ENCODE results near the gene KDELR3.
"Not testable (repeated sequence)": the region's sequence is repeated elsewhere in the genome, so short reads cannot be mapped to it uniquely, and the experiment has no call there.

The KDELR3 gene

GRCh38 chr22:38456841-38457699 is 10.8 kb upstream of the KDELR3 start:
- DNase-seq: no peak

GRCh38 chr22:38460426-38460840 is 7.5 kb upstream of the KDELR3 start:
- DNase-seq: no peak

DNA sequence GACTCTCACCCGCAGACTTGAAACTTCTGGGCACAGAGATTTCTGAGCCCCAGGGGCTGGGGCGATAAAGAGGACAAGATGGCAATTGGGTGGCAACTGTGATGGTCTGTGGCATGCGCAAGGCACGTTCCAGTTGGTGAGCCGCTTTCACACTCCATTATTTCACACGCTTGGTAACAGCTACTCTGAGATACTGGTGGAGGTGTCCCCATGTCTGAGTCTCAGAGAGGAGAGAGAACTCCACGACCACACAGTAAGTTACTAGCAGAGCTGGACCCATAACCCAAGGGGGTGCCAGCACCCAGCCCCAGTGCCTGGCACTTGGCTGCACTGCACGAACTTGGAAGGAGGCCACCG is 6.9 kb upstream of the KDELR3 start:
- no peak for DNase-seq

GRCh38 chr22:38461414-38462081 is 6.3 kb upstream of the KDELR3 start:
- DNase-seq: peak in 3 of 5 experiments; percentile 7 to 78 (median 29)

- no peak for DNase-seq
These were observed 4.7 kb upstream of the KDELR3 start for GRCh38 chr22:38462960-38463784.

- DNase-seq: no peak
These were observed 2.8 kb upstream of the KDELR3 start for GRCh38 chr22:38464992-38465672.

DNA sequence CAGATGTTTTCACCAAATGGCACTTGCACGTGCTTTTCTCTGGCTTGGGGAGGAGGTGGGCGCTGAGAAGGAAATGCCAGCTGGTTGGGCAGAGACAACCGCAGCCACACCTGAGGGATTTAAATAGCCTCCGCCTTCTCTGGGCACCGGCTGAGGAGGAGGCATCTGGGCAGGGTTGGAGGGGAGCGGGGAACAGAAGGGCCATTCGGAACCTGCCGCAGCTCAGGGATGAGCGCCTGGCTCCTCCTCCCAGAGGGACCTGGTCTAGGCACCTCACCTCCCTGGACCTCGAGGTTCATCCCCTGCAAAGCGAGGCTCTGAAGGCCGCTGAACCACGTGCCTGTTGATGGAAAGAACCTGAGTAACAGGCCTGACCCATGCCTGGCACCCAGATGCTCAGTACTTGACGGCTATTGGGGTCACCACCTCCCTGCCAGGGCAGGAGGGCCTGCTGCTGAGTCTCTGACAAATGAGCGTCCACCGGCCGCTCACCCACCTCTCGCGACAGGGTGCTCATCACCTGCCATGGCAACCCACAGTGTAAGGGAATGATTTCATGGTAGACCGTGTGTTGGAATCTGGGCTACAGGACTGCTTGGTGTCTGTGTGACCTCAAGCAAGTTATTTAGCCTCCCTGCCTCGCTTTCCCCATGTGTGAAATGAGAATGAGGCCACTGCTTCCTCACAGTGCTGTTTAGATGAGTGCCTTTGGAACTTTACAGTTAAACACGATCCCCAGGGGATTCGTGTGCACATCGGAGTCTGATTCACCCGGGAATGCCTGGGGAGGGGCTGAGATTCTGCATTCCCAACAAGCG is 2.0 kb upstream of the KDELR3 start:
- DNase-seq: no peak

GRCh38 chr22:38467438-38467903 is 425 bp upstream of the KDELR3 start:
- no peak for DNase-seq

GRCh38 chr22:38468443-38469305 is 778 bp downstream of the KDELR3 start:
- DNase-seq: no peak

DNA sequence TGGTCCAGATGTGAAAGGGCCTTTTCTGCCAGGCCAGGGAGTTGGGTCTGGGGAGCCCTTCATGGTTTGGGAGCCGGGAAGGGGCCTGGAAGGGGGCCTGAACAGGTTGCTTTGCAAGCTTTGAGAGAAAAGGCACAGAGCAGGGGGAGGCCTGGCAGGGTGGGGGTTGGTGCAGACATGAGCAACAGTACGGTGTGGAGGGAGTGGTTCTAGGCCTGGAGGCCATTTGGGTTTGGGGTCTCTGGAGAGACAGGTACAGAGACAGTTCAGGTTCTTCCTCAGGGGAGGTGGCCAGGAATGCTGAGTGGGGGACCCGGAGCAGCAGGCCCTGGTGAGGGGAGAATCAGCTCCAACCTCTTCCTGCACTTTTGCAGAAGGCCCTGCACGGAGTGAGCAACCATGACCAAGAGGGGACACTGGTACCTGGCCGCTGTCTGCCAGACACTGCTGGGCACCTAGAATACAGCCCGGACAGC is 1.4 kb downstream of the KDELR3 start:
- DNase-seq: no peak

- not testable (repeated sequence) for DNase-seq
These were observed 2.3 kb downstream of the KDELR3 start for GRCh38 chr22:38470179-38470578.

DNA sequence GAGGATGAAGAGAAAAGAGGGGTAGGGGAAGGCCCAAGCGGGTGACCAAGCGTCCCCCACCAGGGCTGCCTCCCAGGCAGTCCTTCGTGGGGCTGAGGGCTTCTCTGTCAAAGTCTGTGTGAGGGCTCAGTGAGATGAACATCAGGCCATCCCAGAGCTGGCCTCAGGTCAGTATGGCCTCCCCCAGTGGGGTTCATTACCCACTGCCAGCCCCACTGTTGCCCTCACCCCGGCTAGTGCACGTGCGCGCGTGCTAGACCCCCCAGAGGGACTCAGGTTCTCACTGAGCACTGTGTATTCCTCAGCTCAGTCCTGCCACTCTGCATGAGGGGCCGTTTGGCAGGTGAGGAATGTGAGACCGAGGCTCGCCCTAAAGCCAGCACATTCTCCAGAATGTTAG is 3.3 kb downstream of the KDELR3 start:
- no peak for DNase-seq

- no peak for DNase-seq
These were observed 6.2 kb downstream of the KDELR3 start for GRCh38 chr22:38474003-38474607.

DNA sequence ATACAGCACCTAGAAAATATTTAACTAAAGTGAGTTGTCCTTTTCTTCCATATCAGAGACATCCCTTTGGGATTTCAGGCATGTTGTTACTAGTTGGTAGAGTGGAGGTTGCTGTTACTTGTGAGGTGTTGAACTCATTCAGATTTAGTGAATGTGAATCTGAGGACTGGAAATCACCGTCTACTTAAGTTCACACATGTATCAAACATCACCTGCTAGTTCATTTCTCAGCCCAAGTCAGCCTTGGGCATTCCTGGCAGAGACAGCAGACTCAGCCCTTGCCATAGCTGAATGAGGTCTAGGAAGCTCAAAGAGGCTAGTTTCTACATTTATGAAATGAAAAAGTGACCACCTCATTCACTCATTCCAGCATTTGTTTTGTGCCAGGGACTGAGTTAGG is 9.7 kb downstream of the KDELR3 start:
- DNase-seq: no peak

DNA sequence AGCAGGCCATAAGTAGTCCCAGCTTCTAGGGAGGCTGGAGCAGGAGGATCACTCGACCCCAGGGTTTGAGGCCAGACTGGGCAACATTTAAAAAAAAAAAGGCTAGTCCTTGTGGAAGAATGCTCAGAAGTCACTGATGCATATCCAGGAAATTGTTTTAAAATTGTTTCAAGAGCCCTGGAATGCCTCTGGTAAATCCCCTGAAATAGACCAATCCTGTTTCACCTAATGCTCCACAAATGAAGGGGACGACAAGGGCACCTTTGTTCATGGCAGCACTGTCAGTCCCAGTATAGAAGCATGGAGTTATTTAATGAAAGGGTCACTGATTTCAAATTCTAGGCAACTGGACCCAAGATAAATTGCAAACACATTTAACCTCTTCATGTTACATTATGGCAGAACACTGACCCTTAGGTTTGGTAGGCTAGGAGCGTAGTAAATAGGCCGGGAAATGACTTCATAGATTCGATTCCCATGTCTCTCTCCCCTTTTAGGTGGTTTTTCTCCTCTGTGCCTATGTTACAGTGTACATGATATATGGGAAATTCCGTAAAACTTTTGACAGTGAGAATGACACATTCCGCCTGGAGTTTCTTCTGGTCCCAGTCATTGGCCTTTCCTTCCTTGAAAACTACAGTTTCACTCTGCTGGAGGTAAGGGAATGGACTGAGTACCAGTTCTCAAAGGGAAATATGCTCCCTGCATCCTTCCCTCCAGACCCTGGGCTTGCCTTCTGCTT is 11.4 kb downstream of the KDELR3 start:
- no peak for DNase-seq

- DNase-seq: no peak
These were observed 13.4 kb downstream of the KDELR3 start for GRCh38 chr22:38481162-38481870.

DNA sequence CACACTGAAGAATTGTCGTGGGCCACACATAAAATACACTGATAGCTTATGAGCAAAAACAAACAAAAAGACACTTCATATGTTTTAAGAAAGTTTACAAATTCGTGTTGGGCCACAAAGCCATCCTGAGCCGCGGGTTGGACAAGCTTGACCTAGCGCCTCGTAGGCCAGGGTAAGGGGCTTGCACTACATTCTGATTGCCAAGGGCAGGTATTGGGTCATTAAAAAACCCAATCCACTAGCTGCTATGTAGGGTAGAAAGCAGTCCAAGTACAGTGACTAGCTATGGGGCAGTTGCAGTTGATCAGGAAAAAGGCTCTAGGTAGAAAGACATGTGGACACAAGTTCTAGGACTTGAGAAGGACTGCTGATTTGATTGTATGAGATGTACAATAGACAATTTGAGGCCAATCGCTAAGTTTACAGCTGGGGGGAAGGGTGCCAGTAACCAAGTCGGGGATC is 14.0 kb downstream of the KDELR3 start:
- no peak for DNase-seq

GRCh38 chr22:38482662-38483308 is 14.9 kb downstream of the KDELR3 start:
- no peak for DNase-seq
